GM18508 (cell line): ENCODE data around the gene PELI2.

Experiments used
- ATAC-seq: cut with Tn5 transposase; IDR thresholded peaks from one replicate; pipeline ENCODE4 v1.9.1; 2021; ENCODE audit warnings: moderate number of reproducible peaks; ENCODE audit not compliant: insufficient read depth, unreplicated experiment

PELI2 gene

GRCh38 chr14:56197150-56197549 is 78.9 kb downstream of the PELI2 start:
- ATAC-seq: no peak

DNA sequence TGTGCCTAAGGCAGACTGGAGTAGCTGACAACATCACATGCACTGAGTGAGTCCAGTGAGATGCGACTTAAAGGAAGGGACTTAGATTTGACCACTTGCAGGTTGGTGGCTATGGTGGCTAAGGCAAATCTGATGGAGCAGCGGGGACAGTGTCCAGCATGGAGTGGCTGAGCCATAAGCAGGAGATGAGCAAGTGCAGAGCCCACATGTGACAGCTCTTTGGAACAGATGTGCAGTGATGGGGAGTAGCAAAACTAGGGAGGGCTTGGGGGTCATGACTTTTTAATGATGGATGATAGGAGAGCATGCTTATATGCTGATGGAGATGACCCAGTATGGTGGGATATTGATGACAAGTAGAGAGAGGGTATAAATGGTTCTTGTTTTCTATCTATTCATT is 80.2 kb downstream of the PELI2 start:
- no peak for ATAC-seq

DNA sequence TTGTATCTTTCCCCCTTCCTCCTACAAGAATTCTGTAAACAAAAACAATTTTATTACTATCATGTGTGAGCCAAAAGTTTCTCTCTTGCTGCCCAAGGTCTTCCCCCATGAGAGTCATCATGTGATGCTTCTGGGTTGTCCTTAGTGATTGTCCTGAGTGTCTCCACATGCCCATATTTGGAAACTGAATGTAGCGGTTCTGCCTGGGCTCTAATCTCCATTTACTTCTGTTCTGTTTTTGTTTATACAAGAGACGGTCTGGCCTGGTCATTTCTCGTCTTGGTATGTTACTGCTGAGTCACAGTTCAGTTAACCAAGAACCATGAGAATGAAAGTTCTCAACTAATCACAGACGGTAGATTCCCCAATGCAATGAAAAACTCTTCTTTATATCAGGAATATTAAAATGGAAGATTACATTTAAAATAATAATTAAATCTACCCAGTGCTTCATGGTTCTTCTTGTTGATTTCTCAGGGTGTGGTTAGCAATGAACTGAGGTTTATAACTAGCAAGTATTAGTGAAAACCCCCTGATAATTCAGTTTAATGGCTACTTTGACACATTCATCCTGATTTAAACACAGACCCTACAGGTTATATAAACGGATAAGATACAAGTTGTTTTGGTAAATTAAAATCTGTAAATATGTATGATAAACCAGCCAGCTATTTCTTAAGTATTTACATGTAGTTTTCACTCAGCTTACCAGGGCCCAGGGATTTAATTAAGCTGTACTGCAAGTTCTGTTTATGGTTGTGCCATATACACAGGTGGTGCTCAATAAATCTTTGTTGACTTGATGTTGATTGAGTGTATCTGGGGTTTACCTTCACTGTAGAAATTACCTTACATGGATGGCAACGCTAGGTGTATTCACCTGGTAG is 81.1 kb downstream of the PELI2 start:
- ATAC-seq: no peak

DNA sequence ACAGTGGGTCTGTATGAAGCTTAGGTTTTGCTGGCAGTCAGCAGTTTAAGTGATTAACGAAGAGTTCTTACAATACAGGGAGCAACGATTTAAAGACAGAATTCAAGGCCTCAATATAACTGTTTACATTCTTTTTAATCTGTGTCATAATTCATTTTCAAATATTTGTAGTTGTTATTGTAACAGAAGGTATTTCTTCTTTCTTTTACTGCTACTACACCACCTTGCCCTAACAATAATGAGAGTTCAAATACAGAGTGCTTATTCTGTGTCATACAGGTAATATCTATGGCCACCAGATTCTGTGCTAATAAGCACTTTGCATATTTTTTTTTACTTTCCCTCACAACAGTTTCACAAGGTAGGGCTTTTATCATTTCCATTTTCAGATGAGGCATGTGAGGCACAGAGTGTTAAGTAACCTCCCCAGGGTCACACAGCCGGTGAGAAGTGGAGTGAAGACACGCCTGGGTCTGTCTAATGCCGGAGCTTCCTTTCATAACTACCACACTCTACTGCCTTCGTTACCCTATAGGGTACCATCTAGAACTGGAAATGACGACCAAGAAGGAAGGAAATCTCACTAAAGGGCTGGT is 81.9 kb downstream of the PELI2 start:
- ATAC-seq: peak; percentile 38

DNA sequence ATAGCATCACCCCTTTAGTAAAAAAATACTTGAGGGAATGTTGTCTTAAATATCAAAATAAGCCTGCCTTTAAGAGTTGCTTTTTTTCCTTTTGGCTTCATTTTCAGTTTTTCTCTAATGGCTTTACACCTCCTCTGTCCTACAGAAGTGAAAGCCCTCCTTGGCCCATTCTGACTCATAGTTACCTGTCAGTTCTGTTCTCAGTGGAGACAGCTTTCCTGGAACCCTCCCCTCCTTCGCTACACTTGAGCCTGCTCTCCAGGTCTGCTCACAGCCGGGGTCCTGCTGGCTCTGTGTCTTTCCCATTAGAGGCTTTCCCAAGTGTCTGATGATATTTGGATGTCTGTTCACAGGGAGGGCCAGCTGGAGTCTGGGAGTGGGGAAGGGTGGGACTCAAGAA is 84.0 kb downstream of the PELI2 start:
- no peak for ATAC-seq

DNA sequence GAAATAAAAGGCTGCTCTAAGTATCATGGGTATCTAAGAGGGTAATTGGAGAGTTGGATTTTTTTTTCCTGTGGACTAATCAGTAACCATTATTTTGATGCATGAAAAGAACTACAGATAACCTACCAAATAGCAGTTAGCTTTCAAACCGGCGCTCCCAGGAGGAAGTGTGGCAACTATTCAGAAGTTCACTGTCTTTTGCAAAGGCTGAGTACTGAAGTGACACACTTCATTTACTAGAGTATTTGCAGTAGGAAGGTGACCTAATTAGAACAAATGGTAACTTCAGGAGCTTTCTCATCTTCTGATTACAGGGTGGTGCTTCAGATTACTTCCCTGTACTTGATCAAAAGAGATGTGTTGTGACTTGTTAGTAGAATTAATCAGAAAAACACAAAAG is 87.7 kb downstream of the PELI2 start:
- no peak for ATAC-seq

DNA sequence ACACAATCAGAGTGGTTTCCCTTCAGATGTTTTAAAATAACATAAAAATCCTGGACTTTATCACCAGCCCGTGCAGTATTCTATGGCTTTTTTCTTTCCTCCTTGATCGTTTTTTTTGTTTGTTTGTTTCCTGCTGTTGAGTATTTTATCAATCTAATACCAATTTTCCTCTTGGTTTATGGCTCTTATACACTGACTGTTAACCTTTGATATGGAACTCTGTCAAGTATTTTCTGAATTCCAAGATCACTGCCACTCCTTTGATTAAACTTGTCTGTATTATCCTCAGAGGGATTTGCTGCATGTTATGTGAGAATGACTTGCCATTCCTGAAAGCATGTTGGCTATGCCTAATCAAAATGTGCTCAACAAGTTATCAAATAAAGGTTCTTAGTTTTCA is 88.4 kb downstream of the PELI2 start:
- ATAC-seq: no peak

DNA sequence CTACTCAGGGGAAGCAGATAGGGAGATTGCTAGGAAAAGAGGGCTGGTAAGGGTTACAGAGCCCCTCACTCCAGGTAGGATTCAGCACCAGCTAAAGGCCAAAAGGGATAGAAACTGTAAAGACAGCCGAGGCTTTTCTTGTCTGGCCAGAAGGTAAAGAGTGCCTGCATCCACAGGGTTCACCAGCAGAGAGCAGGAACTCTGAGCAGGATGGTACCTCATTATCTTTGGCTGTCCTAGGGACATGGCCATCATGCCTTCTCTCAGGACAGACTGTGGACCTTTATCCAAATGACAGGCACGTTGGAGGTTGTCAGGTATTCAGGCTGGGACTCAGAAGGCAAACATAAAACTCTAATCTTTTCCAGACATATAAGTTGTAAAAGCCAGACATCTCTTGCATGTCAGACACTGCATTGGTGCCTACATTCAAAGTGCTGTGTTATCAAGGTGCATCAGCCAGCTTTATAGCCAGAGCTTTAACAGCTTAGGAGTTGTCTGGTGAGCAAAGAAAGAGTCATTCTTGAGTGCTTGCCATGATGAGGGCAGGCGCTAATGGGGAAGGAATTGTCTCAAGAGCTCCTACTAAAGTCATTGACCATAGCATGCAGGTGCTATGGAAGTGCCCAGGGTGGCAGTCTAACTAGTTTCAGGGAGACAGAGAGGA is 89.5 kb downstream of the PELI2 start:
- no peak for ATAC-seq

GRCh38 chr14:56208520-56208919 is 90.3 kb downstream of the PELI2 start:
- no peak for ATAC-seq

GRCh38 chr14:56210571-56210970 is 92.4 kb downstream of the PELI2 start:
- ATAC-seq: no peak

- no peak for ATAC-seq
Observed at GRCh38 chr14:56211084-56211483, 92.9 kb downstream of the PELI2 start.

DNA sequence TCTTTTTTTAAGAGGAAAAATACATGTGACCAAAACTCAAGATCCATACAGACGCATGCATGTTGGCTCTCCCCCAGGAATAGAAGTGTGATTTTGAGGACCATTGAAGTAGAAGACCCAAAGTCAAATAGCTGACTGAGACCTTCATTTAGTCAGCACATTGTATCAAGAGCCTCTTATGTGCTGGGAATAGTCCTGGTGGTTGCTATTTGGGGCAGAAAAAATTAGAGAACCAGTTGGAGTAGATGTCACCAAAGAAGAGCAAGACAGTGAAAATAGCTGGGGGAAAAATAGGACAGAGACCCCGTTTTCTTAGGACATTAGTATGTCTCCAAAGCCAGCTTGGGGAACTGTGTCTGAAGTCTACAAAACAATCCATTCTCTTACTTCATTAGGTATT is 93.6 kb downstream of the PELI2 start:
- no peak for ATAC-seq

- ATAC-seq: no peak
Observed at GRCh38 chr14:56212521-56212920, 94.3 kb downstream of the PELI2 start.

GRCh38 chr14:56213306-56213705 is 95.1 kb downstream of the PELI2 start:
- ATAC-seq: no peak

- ATAC-seq: no peak
Observed at GRCh38 chr14:56215180-56215579, 97.0 kb downstream of the PELI2 start.

GRCh38 chr14:56216626-56217379 is 98.6 kb downstream of the PELI2 start:
- no peak for ATAC-seq

DNA sequence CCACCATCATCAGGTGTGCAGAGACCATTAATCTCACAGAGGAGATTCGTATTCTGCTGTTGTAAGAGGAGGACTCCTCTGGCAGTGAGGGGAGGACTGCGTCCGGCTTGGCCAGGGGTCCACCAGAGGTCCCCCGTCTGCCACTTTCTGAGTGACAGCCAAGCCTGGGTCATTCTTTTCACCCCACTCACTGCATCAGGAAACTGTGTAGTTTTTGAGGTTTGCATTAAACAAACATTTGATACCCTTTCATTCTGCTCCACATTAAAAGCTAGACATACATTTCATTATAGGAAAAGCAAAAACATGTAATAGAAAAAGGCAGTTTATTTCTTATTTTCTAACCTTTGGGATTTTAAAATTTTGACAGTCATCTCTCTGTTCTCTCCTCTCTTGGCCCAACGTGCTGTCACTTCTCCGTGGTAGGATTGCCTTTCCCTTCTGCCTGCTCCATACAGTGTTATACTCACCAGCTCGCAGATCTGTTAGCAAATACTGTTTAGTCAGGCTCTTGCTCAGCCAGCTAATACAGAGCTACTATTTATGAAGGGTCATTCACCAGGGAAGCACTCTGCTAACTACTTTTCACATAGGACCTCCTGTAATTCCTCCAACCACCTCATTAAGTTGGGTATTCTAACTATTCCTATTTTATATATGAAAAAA is 99.3 kb downstream of the PELI2 start:
- ATAC-seq: no peak

- no peak for ATAC-seq
Observed at GRCh38 chr14:56219666-56220413, 101.6 kb downstream of the PELI2 start.

GRCh38 chr14:56221382-56222128 is 103.3 kb downstream of the PELI2 start:
- no peak for ATAC-seq
